Measurements from ENCODE around the gene CSAG2.
"Not testable (repeated sequence)": the region's sequence is repeated elsewhere in the genome, so short reads cannot be mapped to it uniquely, and the experiment has no call there.

Gene CSAG2

GRCh38 chrX:152709173-152709572 is at the start of gene CSAG2:
CSAG2 (minus strand) TSS chrX:152709273; CDS start chrX:152709112, 161 bp downstream.
- not testable (repeated sequence) for H3K4me3 ChIP-seq (ENCODE audit: control insufficient read depth, low read depth, low read length); DNase-seq (ENCODE audit: low read depth)

- not testable (repeated sequence) for DNase-seq (ENCODE audit: low read depth); H3K4me3 ChIP-seq (ENCODE audit: control insufficient read depth, low read depth, low read length)
These were observed 45.8 kb upstream of the CSAG2 start for GRCh38 chrX:152754871-152755270.

GRCh38 chrX:152753686-152754650 is 44.9 kb upstream of the CSAG2 start, which contains the start of gene MAGEA2:
MAGEA2 (minus strand) TSS chrX:152753842; CDS start chrX:152751363, 2,479 bp downstream.
- not testable (repeated sequence) for H3K4me3 ChIP-seq (ENCODE audit: control insufficient read depth, low read depth, low read length); DNase-seq (ENCODE audit: low read depth)

DNA sequence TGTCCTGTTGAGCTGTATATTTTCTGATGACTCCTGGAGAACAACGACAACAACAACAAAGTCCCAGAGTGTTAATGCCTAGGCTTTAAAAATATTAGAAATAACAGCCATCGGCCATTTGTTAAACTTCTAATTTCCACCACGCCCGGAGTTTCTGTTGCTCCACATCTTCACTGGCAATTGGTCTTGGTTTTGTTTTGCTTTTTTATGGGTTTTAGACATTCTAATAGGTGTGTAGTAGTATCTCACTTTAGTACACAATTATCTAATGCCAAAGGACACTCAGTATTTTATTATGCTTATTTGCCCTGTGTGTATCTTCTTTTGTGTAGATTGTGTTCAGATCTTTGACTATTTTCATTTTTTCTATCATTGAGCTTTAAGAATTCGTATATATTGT is 29.5 kb upstream of the CSAG2 start:
- H3K4me3 ChIP-seq (ENCODE audit: control insufficient read depth, low read depth, low read length) = no peak overlapping the region
- DNase-seq (ENCODE audit: low read depth) = no peak
- TF ChIP-seq, protein P1, sequence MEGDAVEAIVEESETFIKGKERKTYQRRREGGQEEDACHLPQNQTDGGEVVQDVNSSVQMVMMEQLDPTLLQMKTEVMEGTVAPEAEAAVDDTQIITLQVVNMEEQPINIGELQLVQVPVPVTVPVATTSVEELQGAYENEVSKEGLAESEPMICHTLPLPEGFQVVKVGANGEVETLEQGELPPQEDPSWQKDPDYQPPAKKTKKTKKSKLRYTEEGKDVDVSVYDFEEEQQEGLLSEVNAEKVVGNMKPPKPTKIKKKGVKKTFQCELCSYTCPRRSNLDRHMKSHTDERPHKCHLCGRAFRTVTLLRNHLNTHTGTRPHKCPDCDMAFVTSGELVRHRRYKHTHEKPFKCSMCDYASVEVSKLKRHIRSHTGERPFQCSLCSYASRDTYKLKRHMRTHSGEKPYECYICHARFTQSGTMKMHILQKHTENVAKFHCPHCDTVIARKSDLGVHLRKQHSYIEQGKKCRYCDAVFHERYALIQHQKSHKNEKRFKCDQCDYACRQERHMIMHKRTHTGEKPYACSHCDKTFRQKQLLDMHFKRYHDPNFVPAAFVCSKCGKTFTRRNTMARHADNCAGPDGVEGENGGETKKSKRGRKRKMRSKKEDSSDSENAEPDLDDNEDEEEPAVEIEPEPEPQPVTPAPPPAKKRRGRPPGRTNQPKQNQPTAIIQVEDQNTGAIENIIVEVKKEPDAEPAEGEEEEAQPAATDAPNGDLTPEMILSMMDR (IDR thresholded peaks at IDR 0.05; ENCODE audit: control insufficient read depth, insufficient read depth, low read depth, low read length, missing control alignments) = no peak

GRCh38 chrX:152736528-152736927 is 27.5 kb upstream of the CSAG2 start:
- not testable (repeated sequence) for H3K4me3 ChIP-seq (ENCODE audit: control insufficient read depth, low read depth, low read length); DNase-seq (ENCODE audit: low read depth)

DNA sequence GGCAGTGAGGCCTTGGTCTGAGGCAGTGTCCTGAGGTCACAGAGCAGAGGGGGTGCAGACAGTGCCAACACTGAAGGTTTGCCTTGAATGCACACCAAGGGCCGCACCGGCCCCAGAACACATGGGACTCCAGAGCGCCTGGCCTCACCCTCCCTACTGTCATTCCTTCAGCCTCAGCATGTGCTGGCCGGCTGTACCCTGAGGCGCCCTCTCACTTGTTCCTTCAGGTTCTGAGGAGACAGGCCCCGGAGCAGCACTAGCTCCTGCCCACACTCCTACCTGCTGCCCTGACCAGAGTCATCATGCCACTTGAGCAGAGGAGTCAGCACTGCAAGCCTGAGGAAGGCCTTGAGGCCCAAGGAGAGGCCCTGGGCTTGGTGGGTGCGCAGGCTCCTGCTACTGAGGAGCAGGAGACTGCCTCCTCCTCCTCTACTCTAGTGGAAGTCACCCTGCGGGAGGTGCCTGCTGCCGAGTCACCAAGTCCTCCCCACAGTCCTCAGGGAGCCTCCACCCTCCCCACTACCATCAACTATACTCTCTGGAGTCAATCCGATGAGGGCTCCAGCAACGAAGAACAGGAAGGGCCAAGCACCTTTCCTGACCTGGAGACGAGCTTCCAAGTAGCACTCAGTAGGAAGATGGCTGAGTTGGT is 26.9 kb upstream of the CSAG2 start:
- no peak for DNase-seq (ENCODE audit: low read depth)
- TF ChIP-seq, protein P1 (IDR thresholded peaks at IDR 0.05; ENCODE audit: control insufficient read depth, insufficient read depth, low read depth, low read length, missing control alignments) = no peak
- H3K4me3 ChIP-seq (ENCODE audit: control insufficient read depth, low read depth, low read length) = no peak overlapping the region

- TF ChIP-seq, protein P1 (IDR thresholded peaks at IDR 0.05; ENCODE audit: control insufficient read depth, insufficient read depth, low read depth, low read length, missing control alignments) = no peak
- no peak for DNase-seq (ENCODE audit: low read depth)
- no peak overlapping the region for H3K4me3 ChIP-seq (ENCODE audit: control insufficient read depth, low read depth, low read length)
These were observed 26.0 kb upstream of the CSAG2 start for GRCh38 chrX:152735101-152735500.

GRCh38 chrX:152734143-152734858 is 25.2 kb upstream of the CSAG2 start:
- H3K4me3 ChIP-seq (ENCODE audit: control insufficient read depth, low read depth, low read length) = peak overlapping the region; percentile 10; the same call in 1 of the 2 replicates
- not testable (repeated sequence) for DNase-seq (ENCODE audit: low read depth)

Measured in AG09309 (cell line).